ENCODE measurements around the gene KIF18A. TPM values are rescaled to one million over a fixed set of nuclear protein-coding genes. Genes with fewer than 3 reads are reported as not detected.

Gene KIF18A
- total RNA-seq, 1 donor from 2014 or later, result 4.2 TPM

DNA sequence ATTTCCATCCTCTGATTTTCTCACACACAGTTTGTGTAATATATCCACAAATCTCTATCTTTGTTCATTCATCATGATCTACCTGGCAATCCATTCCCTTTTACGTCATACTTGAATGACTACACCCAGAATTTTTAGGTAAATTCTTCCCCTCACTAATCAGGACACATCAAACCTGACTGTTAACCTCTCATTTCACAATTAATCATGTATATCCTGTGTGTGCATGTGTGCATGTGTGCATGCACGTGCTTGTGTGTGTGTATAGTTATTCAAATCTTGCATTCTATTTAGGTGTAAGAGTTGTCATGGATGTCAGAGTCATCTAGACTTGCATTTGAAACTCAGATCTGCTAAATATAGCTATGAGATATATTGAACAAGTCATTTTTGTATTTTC is 130.4 kb downstream of the KIF18A start:
- TF ChIP-seq, protein P1, sequence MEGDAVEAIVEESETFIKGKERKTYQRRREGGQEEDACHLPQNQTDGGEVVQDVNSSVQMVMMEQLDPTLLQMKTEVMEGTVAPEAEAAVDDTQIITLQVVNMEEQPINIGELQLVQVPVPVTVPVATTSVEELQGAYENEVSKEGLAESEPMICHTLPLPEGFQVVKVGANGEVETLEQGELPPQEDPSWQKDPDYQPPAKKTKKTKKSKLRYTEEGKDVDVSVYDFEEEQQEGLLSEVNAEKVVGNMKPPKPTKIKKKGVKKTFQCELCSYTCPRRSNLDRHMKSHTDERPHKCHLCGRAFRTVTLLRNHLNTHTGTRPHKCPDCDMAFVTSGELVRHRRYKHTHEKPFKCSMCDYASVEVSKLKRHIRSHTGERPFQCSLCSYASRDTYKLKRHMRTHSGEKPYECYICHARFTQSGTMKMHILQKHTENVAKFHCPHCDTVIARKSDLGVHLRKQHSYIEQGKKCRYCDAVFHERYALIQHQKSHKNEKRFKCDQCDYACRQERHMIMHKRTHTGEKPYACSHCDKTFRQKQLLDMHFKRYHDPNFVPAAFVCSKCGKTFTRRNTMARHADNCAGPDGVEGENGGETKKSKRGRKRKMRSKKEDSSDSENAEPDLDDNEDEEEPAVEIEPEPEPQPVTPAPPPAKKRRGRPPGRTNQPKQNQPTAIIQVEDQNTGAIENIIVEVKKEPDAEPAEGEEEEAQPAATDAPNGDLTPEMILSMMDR (IDR thresholded peaks at IDR 0.05), result no peak
- Mint-ChIP-seq H3K4me3 (ENCODE audit: unreplicated experiment) (no peak overlapping the region), H3K27ac (ENCODE audit: unreplicated experiment) (no peak overlapping the region), H3K4me1 (ENCODE audit: unreplicated experiment) (no peaks in the 10 kb centered on the region), H3K27me3 (ENCODE audit: unreplicated experiment) (no peaks in the 10 kb centered on the region), H3K9me3 (ENCODE audit: unreplicated experiment) (no peaks in the 10 kb centered on the region), H3K36me3 (ENCODE audit: unreplicated experiment) (no peaks in the 10 kb centered on the region)
- no peak for DNase-seq (ENCODE audit: extremely low spot score, unreplicated experiment)

DNA sequence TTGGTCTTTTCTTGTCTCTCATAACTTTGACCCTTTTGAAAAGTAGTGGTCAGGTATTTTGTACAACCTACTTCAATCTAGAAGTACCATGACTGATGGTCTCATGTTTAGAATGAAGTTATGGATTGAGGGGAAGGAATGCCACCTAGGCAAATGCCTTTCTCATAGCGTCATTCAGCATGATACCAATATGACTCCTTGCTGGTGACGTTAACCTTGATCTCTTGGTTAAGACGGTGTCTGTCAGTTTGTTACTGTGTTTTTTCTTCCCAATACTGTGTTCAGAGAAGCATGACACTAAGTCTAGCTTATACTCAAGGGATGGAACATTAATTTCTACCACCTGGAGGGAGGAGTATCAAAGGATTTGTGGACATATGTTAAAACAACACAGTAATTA is 130.9 kb downstream of the KIF18A start:
- no peak for DNase-seq (ENCODE audit: extremely low spot score, unreplicated experiment)
- Mint-ChIP-seq H3K9me3 (ENCODE audit: unreplicated experiment) (no peaks in the 10 kb centered on the region), H3K36me3 (ENCODE audit: unreplicated experiment) (no peaks in the 10 kb centered on the region), H3K27ac (ENCODE audit: unreplicated experiment) (no peak overlapping the region), H3K4me3 (ENCODE audit: unreplicated experiment) (no peak overlapping the region), H3K27me3 (ENCODE audit: unreplicated experiment) (no peaks in the 10 kb centered on the region), H3K4me1 (ENCODE audit: unreplicated experiment) (no peaks in the 10 kb centered on the region)
- TF ChIP-seq, protein P1 (IDR thresholded peaks at IDR 0.05), result no peak

DNA sequence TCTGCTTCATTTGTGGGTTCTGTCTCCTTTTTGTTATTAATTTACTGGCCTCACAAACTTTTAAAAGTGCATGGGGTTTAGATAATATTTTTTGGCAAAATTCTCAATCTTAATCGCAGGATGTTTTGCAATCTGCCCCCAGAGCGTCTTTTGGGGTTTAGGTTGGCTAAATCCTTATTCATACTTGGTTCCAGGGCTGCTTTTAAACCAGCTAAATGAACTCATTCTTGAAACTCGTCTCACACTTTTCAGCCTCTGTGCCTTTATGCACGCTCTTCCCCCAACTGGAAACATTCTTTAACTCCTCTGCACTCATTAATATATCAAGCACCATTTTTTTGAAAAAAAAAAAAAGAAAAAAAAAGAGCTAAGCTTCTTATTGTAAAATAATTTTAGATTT is 131.7 kb downstream of the KIF18A start:
- no peaks in the 10 kb centered on the region for H3K9me3 Mint-ChIP-seq (ENCODE audit: unreplicated experiment)
- TF ChIP-seq, protein P1 (IDR thresholded peaks at IDR 0.05), result no peak
- H3K27me3 Mint-ChIP-seq (ENCODE audit: unreplicated experiment), result no peaks in the 10 kb centered on the region
- no peaks in the 10 kb centered on the region for H3K4me1 Mint-ChIP-seq (ENCODE audit: unreplicated experiment)
- H3K4me3 Mint-ChIP-seq (ENCODE audit: unreplicated experiment), result no peak overlapping the region
- no peak for DNase-seq (ENCODE audit: extremely low spot score, unreplicated experiment)
- H3K36me3 Mint-ChIP-seq (ENCODE audit: unreplicated experiment), result no peaks in the 10 kb centered on the region
- no peak overlapping the region for H3K27ac Mint-ChIP-seq (ENCODE audit: unreplicated experiment)

DNA sequence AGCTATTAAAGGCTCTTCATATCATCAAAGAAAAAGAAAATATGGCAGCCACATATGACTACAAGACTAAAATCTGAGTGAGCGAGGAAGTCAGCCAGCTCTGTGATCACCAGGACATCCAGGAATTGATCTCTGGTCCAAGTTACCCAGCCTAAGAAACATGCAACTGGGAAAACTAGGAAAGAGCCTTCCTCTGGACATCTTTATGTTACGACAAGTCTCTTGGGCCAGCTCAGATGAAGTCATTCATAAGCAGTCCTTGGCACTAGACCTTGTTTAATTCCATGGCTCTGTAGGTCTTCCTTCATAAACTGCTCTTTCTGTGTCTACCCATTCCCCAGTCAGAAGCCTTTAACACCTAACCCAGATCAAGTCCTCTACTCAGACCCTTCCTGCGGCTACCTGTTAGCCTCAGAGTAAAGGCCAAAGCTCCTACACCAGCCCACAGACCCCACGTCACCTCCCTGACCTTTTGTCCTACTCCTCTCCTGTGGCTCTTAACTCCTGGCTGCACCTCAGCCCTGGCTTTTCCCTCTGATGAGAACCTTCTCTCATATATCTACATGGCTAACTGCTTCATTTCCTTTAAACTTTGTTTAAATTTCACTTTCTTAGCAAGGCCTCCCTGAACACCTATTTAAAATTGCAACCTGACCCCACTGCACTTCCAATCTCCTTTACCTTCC is 134.0 kb downstream of the KIF18A start:
- H3K36me3 Mint-ChIP-seq (ENCODE audit: unreplicated experiment), result no peaks in the 10 kb centered on the region
- no peaks in the 10 kb centered on the region for H3K4me1 Mint-ChIP-seq (ENCODE audit: unreplicated experiment)
- H3K27me3 Mint-ChIP-seq (ENCODE audit: unreplicated experiment), result no peaks in the 10 kb centered on the region
- TF ChIP-seq, protein P1 (IDR thresholded peaks at IDR 0.05), result no peak
- DNase-seq (ENCODE audit: extremely low spot score, unreplicated experiment), result no peak
- no peaks in the 10 kb centered on the region for H3K9me3 Mint-ChIP-seq (ENCODE audit: unreplicated experiment)
- H3K4me3 Mint-ChIP-seq (ENCODE audit: unreplicated experiment), result no peak overlapping the region
- H3K27ac Mint-ChIP-seq (ENCODE audit: unreplicated experiment), result no peak overlapping the region

DNA sequence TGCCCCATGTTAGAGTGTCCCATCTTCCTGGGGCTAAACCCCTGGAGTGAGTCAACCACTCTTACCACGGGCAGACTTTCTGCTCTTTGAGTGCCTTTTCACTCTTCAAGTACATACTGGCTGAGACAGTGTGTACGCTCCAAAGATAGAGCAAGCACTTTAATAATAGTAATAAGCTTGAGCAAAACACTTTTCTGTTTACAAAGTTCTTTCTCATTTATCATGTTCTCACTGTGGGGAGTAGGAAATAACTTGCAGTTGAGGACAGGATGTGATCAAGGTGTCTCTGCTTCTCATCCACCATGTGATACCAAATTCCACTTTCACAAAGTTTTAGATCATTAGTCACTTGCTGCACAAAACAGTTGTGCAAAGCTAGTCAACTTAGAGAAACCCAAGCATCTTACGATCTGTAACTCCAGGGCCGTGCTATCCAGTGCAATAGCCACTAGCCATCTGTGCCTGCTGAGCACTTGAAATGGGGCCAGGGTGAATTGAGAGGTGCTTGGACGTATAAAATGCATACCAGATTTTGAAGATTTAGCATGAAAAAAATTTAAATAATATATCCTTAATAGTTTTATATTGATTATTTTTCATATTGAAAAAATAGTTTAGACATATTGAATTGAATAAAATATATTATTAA is 135.3 kb downstream of the KIF18A start:
- H3K27ac Mint-ChIP-seq (ENCODE audit: unreplicated experiment), result no peak overlapping the region
- no peak for DNase-seq (ENCODE audit: extremely low spot score, unreplicated experiment)
- no peaks in the 10 kb centered on the region for H3K9me3 Mint-ChIP-seq (ENCODE audit: unreplicated experiment)
- H3K4me1 Mint-ChIP-seq (ENCODE audit: unreplicated experiment), result no peaks in the 10 kb centered on the region
- H3K36me3 Mint-ChIP-seq (ENCODE audit: unreplicated experiment), result no peaks in the 10 kb centered on the region
- H3K27me3 Mint-ChIP-seq (ENCODE audit: unreplicated experiment), result no peaks in the 10 kb centered on the region
- TF ChIP-seq, protein P1 (IDR thresholded peaks at IDR 0.05), result no peak
- H3K4me3 Mint-ChIP-seq (ENCODE audit: unreplicated experiment), result no peak overlapping the region
